Left renal cortex interstitium (tissue), 4 donors: ENCODE data around the gene NUP210. TPM values are rescaled to one million over a fixed set of nuclear protein-coding genes. Genes with fewer than 3 reads are reported as not detected.

Source experiments
- DNase-seq, 4 donors: peaks; one replicate each; pipeline ENCODE4 v3.0.0-alpha.2; 2013; ENCODE audit warnings: low read depth in 4 of 4, low spot score in 2 of 4, missing footprints in 1 of 4
- polyA plus RNA-seq, 4 donors: library from polyadenylated mRNA; unstranded; fragments of 120-200 nt; gene quantifications; one replicate each; pipeline ENCODE4 v1.2.1, GENCODE V29; 2013; ENCODE audit not compliant: insufficient read length in 4 of 4

NUP210 gene
- polyA plus RNA-seq, 4 donors = 21.1 to 35.1 (median 26.7) TPM

- DNase-seq = no peak
Observed at GRCh38 chr3:13407926-13408325, 12.2 kb downstream of the NUP210 start.

DNA sequence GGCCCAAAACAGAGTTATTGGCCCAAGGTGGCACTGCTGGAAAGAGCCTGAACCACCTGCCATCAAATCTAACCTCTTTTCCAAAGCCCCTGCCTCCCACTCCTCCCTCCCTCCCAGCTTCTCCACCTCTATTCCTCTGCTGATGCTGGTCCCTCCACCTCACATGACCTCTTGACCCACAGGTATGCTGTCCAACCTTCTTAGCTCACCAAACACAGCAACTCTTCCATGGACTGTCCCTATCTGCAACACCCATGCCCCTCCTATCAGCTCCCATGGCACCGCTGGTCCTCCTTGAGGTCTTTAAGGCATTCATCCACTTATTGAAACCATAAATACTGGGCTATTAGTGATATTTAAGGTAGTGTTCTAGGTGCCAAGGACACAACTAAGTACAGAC, 12.6 kb downstream of the NUP210 start:
- DNase-seq = no peak

GRCh38 chr3:13406190-13406589, 13.9 kb downstream of the NUP210 start:
- DNase-seq = no peak

- no peak for DNase-seq
Observed at GRCh38 chr3:13405614-13406013, 14.5 kb downstream of the NUP210 start.

DNA sequence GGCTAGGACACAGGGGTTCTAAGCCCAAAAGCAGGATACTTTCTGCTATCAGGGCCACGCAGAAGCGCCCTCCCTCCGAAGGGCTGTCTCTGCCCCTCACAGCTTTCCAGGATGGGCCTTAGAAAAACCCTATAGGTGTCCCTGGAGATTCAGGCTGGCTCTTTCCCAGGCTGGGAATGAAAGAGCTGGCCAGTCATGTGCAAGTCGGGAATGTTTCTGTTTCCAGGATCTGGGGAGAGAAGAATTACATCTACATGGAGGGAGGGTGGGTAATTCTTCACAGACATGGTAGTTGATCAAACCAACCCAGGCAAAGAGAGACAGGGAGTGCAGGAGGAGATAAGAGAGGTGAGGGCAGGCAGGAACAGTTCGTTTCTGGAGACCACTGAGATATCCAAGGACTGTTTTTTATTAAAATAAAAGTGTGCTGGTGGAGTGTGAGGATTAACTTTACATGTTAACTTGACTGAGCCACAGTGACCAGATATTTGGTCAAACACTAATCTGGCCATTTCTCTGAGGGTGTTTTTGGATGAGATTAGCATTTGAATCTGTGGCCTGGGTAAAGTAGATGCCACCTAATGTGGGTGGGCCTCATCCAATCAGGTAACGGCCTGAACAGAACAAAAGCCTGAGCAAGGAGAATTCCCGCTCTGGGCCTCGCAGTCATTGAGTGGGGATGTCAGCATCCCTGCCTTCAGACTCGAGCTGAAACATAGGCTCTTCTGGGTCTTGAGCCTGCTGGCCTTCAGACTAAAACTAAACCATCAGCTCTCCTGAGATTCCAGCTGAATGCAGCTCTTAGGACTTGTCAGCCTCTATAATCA, 15.3 kb downstream of the NUP210 start:
- no peak for DNase-seq

- DNase-seq = no peak
Observed at GRCh38 chr3:13403847-13404246, 16.3 kb downstream of the NUP210 start.

DNA sequence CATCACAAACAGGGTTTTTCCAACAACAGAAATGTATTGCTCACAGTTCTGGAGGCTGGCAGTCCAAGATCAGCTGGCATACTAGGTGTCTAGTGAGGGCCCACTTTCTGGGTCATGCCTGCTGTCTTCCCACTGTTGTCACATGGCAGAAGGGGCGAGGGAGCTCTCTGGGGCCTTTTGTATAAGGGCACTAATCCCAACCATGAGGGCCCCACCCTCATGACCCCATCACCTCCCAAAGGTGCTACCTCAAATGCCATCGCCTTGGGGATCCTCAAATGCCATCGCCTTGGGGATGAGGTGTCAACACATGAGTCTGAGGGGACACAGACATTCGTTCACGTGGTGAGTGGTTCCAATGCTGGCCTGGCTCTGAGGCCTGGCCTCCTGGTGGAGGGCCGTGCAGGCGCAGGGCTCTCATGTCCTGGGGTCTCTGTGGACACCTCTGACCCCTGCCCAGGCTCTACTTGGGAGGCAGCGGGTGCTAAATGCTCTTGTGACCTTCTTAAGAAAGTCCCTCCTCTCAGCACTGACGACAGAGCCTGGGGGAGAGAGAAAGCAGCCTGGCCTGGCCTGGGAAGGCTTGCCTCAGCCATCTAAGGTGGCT, 16.8 kb downstream of the NUP210 start:
- no peak for DNase-seq

- peak in 1 of 4 donors; percentile 7 for DNase-seq
Observed at GRCh38 chr3:13401149-13401548, 19.0 kb downstream of the NUP210 start.

GRCh38 chr3:13400114-13400673, 19.9 kb downstream of the NUP210 start:
- no peak for DNase-seq

DNA sequence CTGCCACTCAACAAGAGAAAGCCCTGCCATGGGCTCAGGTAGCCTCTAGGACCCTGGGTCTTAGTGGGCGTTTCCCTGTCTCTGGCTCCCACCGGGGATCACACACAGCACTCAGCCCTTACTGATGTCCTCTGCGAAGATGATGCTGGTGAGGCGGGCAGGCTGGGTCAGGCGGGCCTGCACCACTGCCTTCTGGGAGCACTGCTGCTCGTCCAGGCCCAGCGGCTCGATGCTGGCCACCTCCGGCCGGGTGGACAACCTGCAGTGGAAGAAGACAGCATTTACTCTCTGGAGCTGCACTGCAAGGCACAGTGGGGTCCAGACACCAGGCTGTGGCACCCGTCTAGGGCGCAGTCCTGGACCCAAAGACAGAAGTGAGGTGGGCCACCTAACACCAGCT, 20.5 kb downstream of the NUP210 start:
- DNase-seq = no peak

DNA sequence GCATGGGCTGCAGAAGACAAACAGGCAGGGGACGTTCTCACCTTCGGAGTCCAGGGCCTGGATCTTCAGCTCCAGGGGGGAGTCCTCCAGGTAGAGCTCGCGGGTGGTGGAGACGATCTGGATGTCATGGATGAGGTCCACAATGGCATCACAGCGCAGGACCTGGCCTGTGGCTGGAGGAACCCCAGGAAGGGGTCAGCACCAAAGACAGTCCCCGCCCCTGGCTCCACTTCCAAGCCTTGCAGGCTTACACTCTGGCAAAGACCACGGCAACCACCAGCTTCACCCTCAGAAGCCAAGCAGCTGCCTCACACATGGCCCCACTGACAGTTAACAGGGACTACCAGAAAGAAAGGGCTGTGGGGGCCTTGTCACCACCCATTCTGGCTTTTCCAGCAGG, 22.8 kb downstream of the NUP210 start:
- no peak for DNase-seq

- DNase-seq = no peak
Observed at GRCh38 chr3:13394363-13394762, 25.8 kb downstream of the NUP210 start.

GRCh38 chr3:13393427-13394360, 26.4 kb downstream of the NUP210 start:
- no peak for DNase-seq

- DNase-seq = no peak
Observed at GRCh38 chr3:13391308-13391707, 28.8 kb downstream of the NUP210 start.

- no peak for DNase-seq
Observed at GRCh38 chr3:13389378-13389777, 30.7 kb downstream of the NUP210 start.

DNA sequence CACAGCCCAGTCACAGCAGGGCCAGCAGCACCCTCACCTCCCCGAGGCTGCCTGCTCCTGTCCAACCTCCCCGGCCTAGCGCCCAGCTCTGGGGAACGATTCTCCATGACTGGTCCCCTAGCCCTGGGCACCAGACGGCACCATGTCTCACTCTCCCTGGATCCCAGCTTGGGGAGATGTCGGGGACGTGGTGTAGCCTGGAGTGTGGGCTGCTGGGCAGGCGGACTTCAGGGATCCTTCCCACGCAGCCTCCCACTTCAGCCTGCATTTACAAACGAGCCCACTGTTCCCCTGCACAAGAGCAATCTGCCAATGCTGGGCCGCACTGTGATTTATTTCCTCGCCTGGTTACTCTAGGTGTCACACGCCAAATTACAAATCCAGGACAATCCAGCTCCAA, 31.3 kb downstream of the NUP210 start:
- DNase-seq = no peak

- DNase-seq = no peak
Observed at GRCh38 chr3:13385373-13385965, 34.7 kb downstream of the NUP210 start.

DNA sequence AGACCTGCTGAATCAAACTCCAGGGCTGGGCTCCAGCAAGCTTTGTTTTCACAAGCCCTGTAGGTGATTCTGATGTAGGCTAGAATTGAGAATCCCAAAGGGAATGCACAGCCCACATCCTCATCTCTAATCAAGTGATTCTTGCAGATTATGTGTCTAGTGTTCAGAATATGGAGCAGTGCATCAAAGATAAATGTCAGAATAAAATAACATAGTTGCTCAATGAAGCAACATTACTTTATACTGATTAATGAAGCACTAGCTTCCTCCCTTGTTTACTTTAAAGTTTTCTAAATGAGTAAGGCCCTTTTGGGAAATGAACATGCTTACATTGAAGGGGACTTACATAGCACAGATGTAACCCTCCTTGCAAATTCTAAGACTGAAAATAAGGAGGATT, 39.2 kb downstream of the NUP210 start:
- no peak for DNase-seq

GRCh38 chr3:13379201-13379830, 40.8 kb downstream of the NUP210 start:
- DNase-seq = no peak

GRCh38 chr3:13378155-13378554, 42.0 kb downstream of the NUP210 start:
- DNase-seq = no peak
